Effector memory CD4-positive, alpha-beta T cell (primary cell): Measurements from ENCODE around the gene FIBP.
"Not testable (repeated sequence)": the region's sequence is repeated elsewhere in the genome, so short reads cannot be mapped to it uniquely, and the experiment has no call there.

ENCODE experiments used
- DNase-seq, 3 donors: peaks; one replicate each; pipeline ENCODE4 v3.0.0-alpha.2; 2020
- H3K27ac ChIP-seq: 2 replicates; pipeline ENCODE4 v1.7.0; 2013; ENCODE audit warnings: mild to moderate bottlenecking, low read length, moderate library complexity; ENCODE audit not compliant: insufficient read depth, poor library complexity, severe bottlenecking
- H3K27me3 ChIP-seq: replicated peaks from 2 replicates; pipeline ENCODE4 v1.7.0; 2013; ENCODE audit warnings: mild to moderate bottlenecking, low read length; ENCODE audit not compliant: insufficient read depth, control insufficient read depth, poor library complexity, severe bottlenecking
- H3K36me3 ChIP-seq: 2 replicates; pipeline ENCODE4 v1.7.0; 2013; ENCODE audit warnings: mild to moderate bottlenecking, low read length, moderate library complexity; ENCODE audit not compliant: control insufficient read depth, insufficient read depth
- H3K4me1 ChIP-seq: 2 replicates; pipeline ENCODE4 v1.7.0; 2013; ENCODE audit warnings: low read length, mild to moderate bottlenecking; ENCODE audit not compliant: control insufficient read depth, insufficient read depth, poor library complexity, severe bottlenecking
- H3K4me3 ChIP-seq: 2 replicates; pipeline ENCODE4 v1.7.0; 2013; ENCODE audit warnings: low read length, low read depth, mild to moderate bottlenecking; ENCODE audit not compliant: insufficient read depth, poor library complexity, severe bottlenecking
- H3K9me3 ChIP-seq: 2 replicates; pipeline ENCODE4 v1.7.0; 2013; ENCODE audit warnings: mild to moderate bottlenecking, low read length, moderate library complexity; ENCODE audit not compliant: control insufficient read depth

Gene FIBP

GRCh38 chr11:65853246-65853979 lies 34.9 kb downstream of the FIBP start:
- H3K9me3 ChIP-seq: no peaks in the 10 kb centered on the region
- peaks cover 57% of the 10 kb centered on the region for H3K36me3 ChIP-seq
- H3K27ac ChIP-seq: peak overlapping the region; percentile 27
- H3K4me3 ChIP-seq: no peak overlapping the region
- DNase-seq: no peak
- H3K4me1 ChIP-seq: peaks cover 21% of the 10 kb centered on the region
- H3K27me3 ChIP-seq: no peaks in the 10 kb centered on the region

- Histone ChIP-seq H3K27ac (no peak overlapping the region), H3K36me3 (peaks cover 57% of the 10 kb centered on the region), H3K4me1 (peaks cover 20% of the 10 kb centered on the region), H3K9me3 (no peaks in the 10 kb centered on the region), H3K4me3 (no peak overlapping the region), H3K27me3 (no peaks in the 10 kb centered on the region)
- DNase-seq: no peak
Observed at GRCh38 chr11:65852508-65853245, 35.6 kb downstream of the FIBP start.

- no peaks in the 10 kb centered on the region for H3K27me3 ChIP-seq
- no peak overlapping the region for H3K27ac ChIP-seq
- no peak for DNase-seq
- no peaks in the 10 kb centered on the region for H3K9me3 ChIP-seq
- H3K4me3 ChIP-seq: no peak overlapping the region
- peaks cover 20% of the 10 kb centered on the region for H3K4me1 ChIP-seq
- H3K36me3 ChIP-seq: peaks cover 57% of the 10 kb centered on the region
Observed at GRCh38 chr11:65851811-65852507, 36.3 kb downstream of the FIBP start.

GRCh38 chr11:65851083-65851579 lies 37.1 kb downstream of the FIBP start:
- H3K9me3 ChIP-seq: no peaks in the 10 kb centered on the region
- H3K27ac ChIP-seq: no peak overlapping the region
- no peak for DNase-seq
- peaks cover 57% of the 10 kb centered on the region for H3K36me3 ChIP-seq
- no peak overlapping the region for H3K4me3 ChIP-seq
- H3K27me3 ChIP-seq: no peaks in the 10 kb centered on the region
- H3K4me1 ChIP-seq: peaks cover 12% of the 10 kb centered on the region

GRCh38 chr11:65850217-65851082 lies 37.8 kb downstream of the FIBP start:
- peaks cover 5% of the 10 kb centered on the region for H3K4me1 ChIP-seq
- H3K27me3 ChIP-seq: no peaks in the 10 kb centered on the region
- H3K9me3 ChIP-seq: no peaks in the 10 kb centered on the region
- H3K36me3 ChIP-seq: peaks cover 50% of the 10 kb centered on the region
- no peak overlapping the region for H3K4me3 ChIP-seq
- DNase-seq: no peak
- no peak overlapping the region for H3K27ac ChIP-seq

GRCh38 chr11:65849771-65850216 lies 38.5 kb downstream of the FIBP start:
- DNase-seq: no peak
- Histone ChIP-seq H3K27me3 (no peaks in the 10 kb centered on the region), H3K27ac (no peak overlapping the region), H3K4me1 (peaks cover 4% of the 10 kb centered on the region), H3K4me3 (no peak overlapping the region), H3K36me3 (peaks cover 43% of the 10 kb centered on the region), H3K9me3 (no peaks in the 10 kb centered on the region)

GRCh38 chr11:65849366-65849765 lies 38.9 kb downstream of the FIBP start:
- no peaks in the 10 kb centered on the region for H3K9me3 ChIP-seq
- no peak overlapping the region for H3K4me3 ChIP-seq
- peaks cover 39% of the 10 kb centered on the region for H3K36me3 ChIP-seq
- H3K27ac ChIP-seq: no peak overlapping the region
- H3K27me3 ChIP-seq: no peaks in the 10 kb centered on the region
- no peak for DNase-seq
- H3K4me1 ChIP-seq: peaks cover 4% of the 10 kb centered on the region

GRCh38 chr11:65848693-65849092 lies 39.6 kb downstream of the FIBP start:
- H3K27ac ChIP-seq, H3K9me3 ChIP-seq, H3K27me3 ChIP-seq, H3K4me3 ChIP-seq, DNase-seq, H3K4me1 ChIP-seq: not testable (repeated sequence)
- peaks cover 32% of the 10 kb centered on the region for H3K36me3 ChIP-seq

GRCh38 chr11:65847746-65848145 lies 40.5 kb downstream of the FIBP start:
- peaks cover 23% of the 10 kb centered on the region for H3K36me3 ChIP-seq
- H3K4me1 ChIP-seq: no peaks in the 10 kb centered on the region
- H3K9me3 ChIP-seq: no peaks in the 10 kb centered on the region
- no peak overlapping the region for H3K4me3 ChIP-seq
- H3K27me3 ChIP-seq: no peaks in the 10 kb centered on the region
- no peak overlapping the region for H3K27ac ChIP-seq
- no peak for DNase-seq
